Activated gamma-delta T cell treated with anti-CD3 and anti-CD28 coated beads, Interleukin-2, amount 50 U/mL, for 16 hours (primary cell): Measurements from ENCODE around the gene TRPV5.
"Not testable (repeated sequence)": the region's sequence is repeated elsewhere in the genome, so short reads cannot be mapped to it uniquely, and the experiment has no call there.

Source experiments
- DNase-seq: peaks from one replicate; pipeline ENCODE4 v3.0.0-alpha.2; 2020; ENCODE audit warnings: low read depth

The TRPV5 gene

DNA sequence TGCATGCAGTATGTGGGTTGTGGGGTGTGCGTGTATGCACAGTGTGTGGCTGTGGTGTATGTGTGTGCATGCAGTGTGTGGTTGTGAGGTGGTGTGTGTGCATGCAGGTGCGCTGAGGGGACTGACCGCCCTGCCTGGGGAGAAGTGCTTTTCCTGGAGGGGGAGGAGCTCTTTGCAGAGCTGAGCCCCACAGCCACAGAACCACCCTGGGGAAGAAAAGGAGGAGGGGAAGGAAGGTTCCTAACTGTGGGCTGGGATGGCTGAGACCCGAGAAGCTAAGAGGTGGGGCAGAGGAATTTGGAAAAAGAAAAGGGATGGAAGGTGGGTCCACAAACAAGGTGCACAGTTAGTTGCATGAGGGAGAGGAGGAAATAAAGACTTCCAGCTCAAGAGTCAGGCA is at the start of gene TRPV5:
TSS of gene TRPV5 (minus strand) at position 123 of the 400 bp plus-strand sequence. CDS start 287 bp downstream, outside the sequence.
- DNase-seq, result no peak

DNA sequence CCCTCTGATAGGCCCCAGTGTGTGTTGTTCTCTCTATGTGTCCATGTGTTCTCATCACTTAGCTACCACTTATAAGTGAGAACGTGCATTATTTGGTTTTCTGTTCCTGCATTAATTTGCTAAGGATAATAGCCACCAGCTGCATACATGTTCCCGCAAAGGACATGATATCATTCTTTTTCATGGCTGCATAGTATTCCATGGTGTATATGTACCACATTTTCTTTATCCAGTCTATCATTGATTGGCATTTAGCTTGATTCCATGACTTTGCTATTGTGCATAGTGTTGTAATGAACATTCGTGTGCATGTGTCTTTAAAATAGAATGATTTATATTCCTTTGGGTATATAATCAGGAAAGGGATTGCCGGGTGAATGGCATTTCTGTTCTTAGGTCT is 44.9 kb upstream of the TRPV5 start:
- DNase-seq, result not testable (repeated sequence)

DNA sequence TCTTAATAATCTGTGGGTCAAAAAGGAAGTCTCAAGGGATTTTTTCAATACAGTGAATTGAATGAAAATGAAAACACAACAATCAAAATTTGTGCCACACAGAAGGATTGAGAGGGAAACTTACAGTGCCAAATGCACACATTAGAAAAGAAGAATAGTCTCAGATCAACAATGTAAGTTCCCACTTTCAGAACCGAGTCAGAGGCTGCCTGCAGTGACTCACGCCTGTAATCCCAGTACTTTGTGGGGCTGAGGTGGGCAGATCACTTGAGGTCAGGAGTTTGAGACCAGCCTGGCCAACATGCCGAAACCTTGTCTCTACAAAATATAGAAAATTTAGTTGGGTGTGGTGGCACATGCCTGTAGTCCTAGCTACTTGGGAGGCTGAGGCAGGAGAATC is 41.1 kb upstream of the TRPV5 start:
- no peak for DNase-seq

DNA sequence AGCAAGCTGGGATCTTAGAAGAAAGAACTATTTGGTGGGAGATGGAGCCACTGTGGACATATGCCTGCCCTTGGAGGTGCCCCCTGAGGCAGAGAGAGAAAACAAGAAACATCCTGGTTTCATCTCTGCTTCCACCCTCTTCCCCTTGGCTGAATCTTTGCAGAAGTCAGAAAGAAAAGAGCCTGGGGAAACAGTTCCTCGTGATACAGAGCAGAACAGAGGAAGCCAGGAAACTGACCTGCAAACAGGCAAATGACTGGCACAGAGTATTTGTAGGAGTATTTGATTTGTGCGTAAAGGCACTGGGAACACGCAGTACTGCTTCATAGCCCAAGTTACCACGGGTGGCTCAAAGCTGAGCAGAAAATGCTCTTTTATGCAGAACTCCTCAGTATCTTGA is 35.6 kb upstream of the TRPV5 start:
- DNase-seq, result no peak

DNA sequence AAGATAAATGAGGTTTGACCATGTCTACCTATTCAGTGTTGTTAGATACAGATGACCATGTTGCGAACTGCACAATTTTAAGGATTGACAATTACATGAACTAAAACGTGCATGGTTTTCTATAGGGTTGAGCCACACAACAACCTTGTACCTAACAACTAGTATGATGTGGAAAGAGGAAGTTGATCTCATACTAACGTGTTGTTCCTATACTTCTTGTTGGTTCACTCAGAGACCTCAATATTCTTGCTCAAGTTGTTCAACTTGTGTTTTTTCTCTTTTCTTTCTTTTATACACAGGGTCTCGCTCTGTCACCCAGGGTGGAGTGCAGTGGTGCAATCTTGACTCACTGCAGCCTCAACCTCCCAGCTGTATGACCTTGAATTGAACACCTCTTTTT is 34.7 kb upstream of the TRPV5 start:
- no peak for DNase-seq

DNA sequence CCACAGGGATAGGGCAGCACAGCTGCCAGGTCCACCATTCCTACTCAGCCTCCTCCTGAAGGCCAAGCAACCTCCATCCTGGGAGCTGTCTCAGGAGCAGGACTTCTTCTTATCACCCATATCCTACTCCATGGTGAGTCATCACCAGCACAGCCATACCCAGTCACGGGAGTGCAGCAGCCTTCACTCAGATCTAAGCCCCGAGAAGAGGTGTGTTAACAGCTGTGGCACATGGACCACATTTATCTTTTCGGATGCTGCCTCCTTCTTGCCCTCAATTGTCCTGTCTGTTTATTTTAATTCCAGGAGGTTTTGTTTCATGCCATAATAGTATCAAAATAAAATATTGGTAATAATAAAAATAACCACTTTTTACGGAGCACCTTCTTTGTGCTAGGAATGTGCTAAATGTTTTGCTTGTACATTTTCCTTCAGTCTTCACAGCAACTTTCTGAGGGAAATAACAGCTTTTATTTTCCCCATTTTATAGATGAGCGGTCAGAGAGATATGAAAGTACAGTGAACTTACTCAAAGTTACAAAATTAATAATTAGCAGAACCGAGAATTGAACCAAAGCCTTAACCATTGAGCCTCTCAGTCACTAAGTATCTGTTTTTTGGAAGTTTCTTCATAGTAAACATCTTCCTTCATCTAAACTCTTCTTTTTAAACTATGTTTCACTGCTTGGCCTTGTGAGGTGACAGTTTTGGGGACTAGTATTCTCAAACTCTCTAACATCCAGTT is 31.1 kb upstream of the TRPV5 start:
- no peak for DNase-seq

DNA sequence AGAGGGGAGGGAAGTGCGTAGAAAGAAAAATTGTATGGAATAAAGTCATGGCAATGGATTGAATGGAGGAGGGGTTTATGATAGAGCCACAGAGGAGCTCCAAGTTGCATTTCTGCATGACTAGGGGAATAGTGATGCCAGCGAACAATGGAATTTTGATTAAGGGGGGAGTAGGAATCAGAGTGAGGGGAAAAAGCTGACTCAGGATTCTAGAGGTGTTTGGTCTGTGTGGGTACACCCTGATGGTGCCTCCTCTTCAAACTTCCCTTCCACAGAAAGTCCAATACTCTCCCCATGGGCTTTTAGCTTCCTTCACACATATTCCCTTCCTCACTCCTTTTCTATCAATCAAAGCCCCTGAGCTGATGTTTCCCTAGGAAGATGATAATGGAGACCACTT is 30.4 kb upstream of the TRPV5 start:
- DNase-seq, result no peak

DNA sequence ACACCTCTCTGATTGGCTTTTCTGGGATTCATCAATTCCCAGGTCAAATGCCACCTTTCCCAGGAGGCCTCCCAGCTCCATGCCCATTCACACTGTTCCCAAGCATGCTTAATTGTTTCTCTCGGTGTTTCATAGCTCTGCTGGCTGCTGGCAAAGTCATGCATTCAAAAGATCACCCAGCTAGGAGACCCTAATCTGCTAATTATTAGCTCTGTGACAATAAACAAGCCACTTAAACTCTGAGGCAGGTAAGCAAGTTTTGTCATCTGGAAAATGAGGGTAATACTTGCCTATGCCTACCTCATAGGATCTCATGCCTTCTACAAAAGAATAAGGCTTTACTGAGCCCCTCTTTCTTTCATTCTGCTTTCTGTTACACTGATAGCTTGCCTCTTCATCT is 29.4 kb upstream of the TRPV5 start:
- DNase-seq, result no peak

DNA sequence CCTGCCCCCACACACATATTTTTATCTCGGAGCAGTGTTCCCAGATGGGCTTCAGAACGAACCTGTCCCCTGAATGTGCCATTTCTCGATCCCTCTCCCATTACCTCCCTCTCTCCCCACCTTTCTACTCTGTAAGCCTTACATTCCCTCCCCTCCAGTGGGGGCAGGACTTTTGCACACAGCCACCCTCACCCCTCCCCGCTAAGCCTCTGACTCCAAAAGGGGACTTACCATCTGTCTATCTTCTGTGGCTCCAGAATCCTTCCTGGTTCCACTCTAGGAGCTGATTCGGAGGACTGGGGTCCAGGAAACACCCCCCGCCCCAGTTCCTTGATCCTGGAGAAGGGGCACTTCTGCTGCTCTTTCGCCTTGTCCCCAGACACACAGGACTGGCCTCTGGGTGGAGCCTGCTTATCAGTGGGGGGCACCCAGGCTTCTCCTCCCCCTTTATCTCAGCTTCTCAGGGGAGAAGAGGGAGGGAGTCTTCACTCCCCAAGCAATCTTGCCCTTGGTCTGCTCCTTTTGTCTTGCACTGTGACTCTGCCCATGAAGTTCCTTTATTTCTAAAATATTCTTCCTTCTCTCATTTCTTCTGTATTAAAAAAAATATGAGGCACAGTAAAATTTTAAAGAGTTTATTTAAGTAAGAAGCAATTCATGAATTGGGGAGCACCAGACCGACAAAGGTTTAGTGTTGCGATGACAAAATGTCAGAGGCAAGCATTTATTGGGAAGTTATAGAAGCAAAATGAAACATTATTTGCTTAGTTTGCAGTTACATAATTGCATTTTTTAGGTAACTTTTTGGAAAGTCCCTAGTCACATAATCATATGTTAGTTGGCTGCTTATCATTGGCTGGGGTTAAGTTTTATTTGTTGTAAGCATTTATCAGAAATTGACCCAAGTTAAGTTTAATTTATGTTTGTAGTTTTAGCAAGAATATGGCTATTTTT is 28.7 kb upstream of the TRPV5 start, which contains the start of gene KEL:
TSS of gene KEL (minus strand) at position 391 of the 954 bp plus-strand sequence. CDS start at position 234, 157 bp downstream.
- no peak for DNase-seq

DNA sequence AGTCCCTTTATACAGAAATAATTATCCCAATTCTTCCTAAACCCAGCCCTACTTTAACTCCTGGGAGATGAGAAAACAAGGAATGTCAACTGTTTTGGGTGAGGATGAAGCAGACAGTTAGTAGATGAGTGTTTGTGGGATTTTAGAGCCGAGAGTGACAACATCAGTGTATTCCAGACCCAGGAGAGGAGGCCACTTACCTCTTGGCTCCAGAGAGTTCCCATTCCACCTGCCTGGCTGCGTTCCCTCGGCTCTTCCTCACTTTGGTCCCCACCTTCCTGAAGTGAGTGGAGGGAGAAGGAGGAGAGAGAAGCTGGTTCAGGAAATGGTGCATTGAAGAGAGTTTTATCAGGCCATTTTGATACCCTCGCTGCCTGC is 28.0 kb upstream of the TRPV5 start:
- DNase-seq, result no peak

DNA sequence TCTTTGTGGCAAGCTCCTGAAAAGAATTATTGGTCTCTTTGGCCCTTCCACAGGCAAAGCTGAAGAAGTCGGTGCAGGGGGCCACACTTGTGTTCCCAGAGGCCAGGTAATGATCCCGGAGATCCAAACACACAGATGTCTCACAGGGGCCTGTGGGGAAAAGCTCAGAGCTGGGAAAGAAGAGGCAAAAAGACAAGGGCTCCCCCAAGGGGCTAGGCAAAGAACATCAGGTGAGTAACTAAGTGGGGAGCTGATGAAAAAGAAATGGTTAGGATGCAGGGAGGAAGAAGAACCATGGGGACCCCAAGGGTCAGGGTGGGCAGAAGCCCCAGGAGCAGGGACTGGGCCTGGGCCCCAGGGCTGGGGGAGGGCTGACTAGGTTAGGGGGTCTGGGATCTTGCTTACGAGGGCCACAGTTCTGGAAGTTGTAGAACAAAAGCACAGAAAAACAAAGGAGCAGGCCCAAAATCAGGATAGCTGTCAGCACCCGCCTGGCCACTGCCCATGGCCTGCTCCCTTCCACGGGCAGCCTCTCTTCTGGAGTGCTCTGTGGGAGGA is 27.5 kb upstream of the TRPV5 start:
- no peak for DNase-seq

DNA sequence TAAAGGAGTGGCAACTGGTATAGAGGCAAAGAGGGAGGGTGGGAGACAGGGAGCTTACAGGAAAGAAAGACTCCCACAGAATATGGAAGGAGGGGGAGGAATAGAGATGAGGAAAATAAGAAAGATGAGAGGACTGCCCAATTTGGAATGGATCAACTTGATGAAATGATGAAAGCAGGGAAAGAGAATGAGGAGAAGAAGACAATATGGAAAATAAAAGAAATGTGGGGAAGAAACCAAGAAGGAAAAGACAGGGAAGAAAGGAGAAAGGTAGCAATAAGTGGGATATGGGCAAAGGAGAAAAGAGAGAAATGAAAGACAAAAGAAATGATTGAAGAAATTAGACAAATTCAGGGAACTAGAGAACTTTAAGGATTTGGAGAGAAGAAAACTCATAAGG is 25.7 kb upstream of the TRPV5 start:
- no peak for DNase-seq

DNA sequence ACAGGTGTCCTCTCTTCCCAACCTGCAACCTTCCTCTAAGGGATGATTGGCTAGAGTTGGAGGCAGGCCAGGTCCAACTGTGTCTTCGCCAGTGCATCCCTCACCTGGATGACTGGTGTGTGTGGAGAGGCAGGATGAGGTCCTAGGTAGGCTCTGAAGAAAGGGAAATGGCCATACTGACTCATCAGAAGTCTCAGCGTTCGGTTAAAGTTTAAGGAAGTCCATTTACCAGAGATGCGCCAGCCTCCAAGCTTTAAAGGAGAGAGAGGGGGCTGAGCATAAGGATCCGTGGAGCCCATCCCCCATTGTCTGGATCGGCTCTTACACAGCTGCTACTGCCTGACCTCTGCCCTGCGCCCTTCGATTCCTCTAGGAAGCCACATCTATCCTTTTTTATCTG is 24.2 kb upstream of the TRPV5 start:
- no peak for DNase-seq

DNA sequence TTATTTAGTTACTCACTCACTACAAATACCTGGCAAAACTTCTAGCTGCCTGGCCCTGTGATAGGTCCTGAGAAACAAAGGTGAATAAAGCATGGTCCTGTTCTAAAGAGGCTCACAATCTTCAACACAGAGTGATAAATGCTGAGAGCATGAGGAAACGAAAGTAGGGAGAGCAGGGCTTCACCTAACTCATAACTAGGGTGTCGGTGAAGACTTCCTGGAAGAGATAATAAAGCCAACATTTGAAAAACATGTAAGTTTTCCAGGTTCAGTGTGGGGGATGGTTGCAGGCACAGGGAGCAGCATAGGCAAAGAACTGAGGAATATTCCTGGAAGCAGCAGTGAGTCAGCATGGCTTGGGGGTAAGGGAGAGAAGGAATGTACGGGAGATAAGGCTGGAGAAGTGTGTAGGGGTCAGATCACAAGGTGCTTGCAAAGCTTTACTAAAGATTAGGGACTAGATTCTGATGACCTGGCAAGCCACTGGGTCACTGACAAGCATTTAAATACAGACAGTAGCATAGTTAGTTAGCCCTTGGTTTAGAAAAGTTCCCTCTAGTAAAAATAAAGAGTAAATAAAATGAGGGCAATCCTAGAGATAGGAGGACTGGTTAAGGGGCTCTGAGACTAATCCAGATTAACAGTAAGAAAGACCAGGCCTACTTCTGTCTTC is 23.5 kb upstream of the TRPV5 start:
- DNase-seq, result no peak

DNA sequence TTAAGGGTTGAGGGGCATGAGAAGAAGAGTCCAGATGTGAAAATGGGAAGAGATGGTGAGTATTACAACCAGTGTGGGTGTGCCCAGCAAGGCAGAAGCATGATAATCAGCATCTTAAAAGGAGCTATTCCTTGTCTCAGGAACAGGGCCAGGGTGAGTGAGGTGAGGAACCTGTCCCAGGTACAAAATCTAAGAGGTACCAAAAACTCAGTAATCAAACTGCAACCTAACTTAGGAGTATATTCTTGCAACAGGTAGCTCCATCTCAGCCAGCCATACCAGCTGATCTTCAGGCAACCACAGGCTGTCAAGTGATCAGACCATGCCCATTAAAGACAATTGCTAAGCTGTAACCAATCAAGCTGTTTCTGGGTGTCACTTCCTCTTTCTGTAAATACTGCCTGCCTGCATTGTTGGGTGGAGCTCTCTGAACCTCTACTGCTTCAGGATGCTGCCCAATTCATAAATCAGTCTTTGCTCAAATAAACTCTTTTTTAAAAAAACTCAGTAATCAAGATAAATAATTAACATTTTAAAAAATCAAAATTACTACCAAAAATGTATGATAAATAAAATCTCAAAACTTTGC is 21.2 kb upstream of the TRPV5 start:
- DNase-seq, result no peak

DNA sequence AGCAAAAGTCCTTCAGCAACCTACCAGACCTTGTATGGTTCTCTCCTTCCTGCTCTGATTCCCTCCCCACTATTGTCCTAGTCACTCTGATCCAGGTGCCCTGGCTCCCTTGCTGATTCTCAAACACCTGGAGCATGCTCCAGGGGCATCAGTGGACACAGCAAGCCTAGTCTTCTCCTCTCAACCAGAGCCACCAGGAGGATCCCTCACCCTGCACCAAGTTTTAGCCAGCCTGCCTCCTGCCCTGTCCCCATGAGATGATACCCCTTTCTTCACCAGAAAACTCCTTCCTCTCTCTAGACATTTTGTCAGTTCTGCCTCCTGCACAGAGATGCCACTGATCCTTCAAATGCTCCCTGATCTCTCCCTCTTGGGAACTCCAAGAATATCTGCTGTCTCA is 16.7 kb upstream of the TRPV5 start:
- DNase-seq, result no peak

DNA sequence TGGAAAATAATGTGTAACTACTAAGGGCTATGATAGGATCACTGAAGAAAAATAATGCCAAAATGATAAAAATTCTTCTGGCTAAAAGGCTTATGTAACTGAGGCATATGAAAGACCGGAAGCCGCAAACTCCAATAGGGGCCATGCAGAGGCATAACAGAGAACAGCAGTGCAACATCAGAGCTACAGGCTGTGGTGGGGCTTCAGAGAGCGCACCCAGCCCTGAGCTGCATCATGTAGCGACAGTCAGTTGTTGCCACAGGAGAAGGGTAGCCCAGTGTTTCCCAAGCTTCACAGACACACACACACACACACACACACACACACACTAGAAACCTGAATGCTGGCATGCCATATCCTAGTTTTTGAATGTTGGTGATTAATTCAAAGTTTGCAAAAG is 15.1 kb upstream of the TRPV5 start:
- no peak for DNase-seq

DNA sequence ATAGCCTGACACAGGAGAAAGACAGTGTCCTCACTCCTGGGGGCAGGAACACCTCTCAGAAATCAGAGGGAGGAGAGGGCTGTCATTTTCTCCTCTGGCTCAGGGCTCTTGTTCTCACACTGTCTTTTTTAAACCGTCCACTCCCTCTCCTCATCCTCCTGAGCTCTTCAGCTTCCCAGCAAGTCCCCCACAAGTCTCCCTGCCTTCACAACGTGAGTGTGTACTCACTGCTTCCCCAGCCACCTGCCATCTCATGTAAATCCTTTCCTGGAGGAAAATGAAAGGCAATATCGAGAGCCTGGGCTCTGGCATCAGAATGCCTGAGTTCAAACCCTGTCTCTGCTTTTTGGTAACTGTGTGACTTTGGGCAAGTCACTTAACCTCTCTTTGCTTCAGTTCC is 11.5 kb upstream of the TRPV5 start:
- DNase-seq, result no peak

DNA sequence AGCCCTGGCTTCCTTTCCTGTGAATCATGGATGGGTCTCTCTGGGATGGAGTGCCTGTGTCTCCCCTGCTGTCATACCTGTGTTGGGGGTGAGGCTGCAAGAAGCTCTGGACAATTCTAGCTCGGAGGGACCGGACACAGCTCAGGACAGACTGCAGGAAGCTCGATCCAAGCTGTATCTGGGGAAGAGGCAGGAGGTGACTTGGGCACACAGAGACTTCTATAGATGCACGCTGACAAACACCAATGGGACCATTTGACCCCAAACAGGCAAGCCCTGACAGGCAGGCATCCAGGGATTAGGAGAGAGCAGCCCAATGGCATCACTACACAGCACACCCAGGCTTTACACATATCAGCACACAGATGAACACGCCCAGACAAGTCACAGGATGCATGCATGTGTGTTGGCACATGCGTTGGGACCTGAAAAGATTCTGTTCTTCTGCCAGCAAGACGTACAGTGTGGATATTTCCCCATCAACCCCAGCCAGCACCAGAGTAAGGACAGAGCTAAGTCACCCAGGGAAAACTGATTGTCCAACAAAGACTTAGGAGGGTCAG is 10.2 kb upstream of the TRPV5 start:
- no peak for DNase-seq

DNA sequence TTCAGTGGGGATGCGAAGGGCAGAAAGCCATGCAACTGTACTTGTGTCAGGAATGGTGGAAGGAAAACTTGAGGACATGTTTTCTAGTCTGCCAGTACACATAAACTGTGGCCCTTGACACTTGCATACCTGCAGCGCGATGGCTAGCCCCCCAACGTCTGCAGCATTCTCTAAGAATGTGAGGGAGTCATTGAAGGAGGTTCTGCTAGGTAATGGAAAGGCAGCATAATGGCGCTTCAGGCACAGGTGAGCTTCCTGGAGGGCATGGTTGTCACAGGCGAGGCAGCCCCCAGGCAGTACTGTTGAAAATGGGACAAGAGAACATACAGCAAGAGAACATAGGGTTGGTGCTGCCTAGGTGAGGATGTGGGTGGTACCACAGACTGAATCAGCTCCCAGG is 9.2 kb upstream of the TRPV5 start:
- no peak for DNase-seq

DNA sequence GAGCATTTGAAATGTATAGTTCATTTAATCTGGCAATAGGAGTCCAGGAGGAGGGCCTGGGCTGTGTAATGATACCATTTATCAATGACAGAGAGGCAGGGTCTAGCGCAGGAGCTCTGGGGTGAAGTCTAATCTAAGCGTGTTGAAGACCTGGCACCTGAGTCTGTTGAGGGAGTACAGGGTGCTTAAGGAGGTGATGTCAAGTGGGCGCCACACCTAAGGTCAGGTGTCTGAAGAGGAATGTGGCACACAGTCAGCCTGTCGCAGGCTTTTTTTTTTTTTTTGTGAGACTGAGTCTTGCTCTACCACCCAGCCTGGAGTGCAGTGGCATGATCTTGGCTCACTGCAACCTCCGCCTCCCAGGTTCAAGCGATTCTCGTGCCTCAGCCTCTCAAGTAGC is 8.0 kb upstream of the TRPV5 start:
- no peak for DNase-seq
